Liver (tissue), 9 donors: ENCODE data around the gene TTC5. TPM values are rescaled to one million over a fixed set of nuclear protein-coding genes. Genes with fewer than 3 reads are reported as not detected.

Experiments
- DNase-seq: peaks from one replicate; pipeline ENCODE4 v3.0.0-alpha.2; 2017; ENCODE audit warnings: low spot score
- H3K27ac ChIP-seq, 2 donors: one replicate each; pipeline ENCODE4 v1.7.0; 2013; ENCODE audit warnings: inconsistent platforms in 2 of 2, low read length in 2 of 2, control low read depth in 1 of 2, low read depth in 1 of 2, mild to moderate bottlenecking in 1 of 2
- H3K27me3 ChIP-seq, 4 donors: one replicate each; pipeline versions ENCODE4 v1.6.1 to v1.7.0; 2013; ENCODE audit warnings: low read length in 3 of 4, inconsistent platforms in 1 of 4, mild to moderate bottlenecking in 1 of 4, moderate library complexity in 1 of 4; ENCODE audit not compliant: control insufficient read depth in 4 of 4, insufficient read depth in 4 of 4
- H3K36me3 ChIP-seq, 4 donors: one replicate each; pipeline versions ENCODE4 v1.6.1 to v1.7.0; 2013; ENCODE audit warnings: low read length in 3 of 4, mild to moderate bottlenecking in 3 of 4, low read depth in 1 of 4, moderate library complexity in 1 of 4; ENCODE audit not compliant: control insufficient read depth in 4 of 4, insufficient read depth in 3 of 4
- H3K4me1 ChIP-seq, 4 donors: one replicate each; pipeline versions ENCODE4 v1.6.1 to v1.7.0; 2013; ENCODE audit warnings: low read length in 3 of 4, mild to moderate bottlenecking in 3 of 4, moderate library complexity in 1 of 4; ENCODE audit not compliant: control insufficient read depth in 4 of 4, insufficient read depth in 4 of 4
- H3K4me3 ChIP-seq, 3 donors: one replicate each; pipeline versions ENCODE4 v1.6.1 to v1.7.0; 2013; ENCODE audit warnings: low read length in 3 of 3, control low read depth in 1 of 3, low read depth in 1 of 3, mild to moderate bottlenecking in 1 of 3
- H3K9ac ChIP-seq, 2 donors: one replicate each; pipeline ENCODE4 v1.7.0; 2013; ENCODE audit warnings: low read length in 2 of 2, mild to moderate bottlenecking in 2 of 2, moderate library complexity in 2 of 2, control low read depth in 1 of 2, low read depth in 1 of 2
- H3K9me3 ChIP-seq, 4 donors: one replicate each; pipeline versions ENCODE4 v1.6.1 to v1.7.0; 2013; ENCODE audit warnings: low read length in 3 of 4; ENCODE audit not compliant: control insufficient read depth in 4 of 4
- ATF3 ChIP-seq: IDR thresholded peaks from 2 replicates; pipeline ENCODE4 v1.6.1; 2016; ENCODE audit warnings: antibody characterized with exemption
- EGR1 ChIP-seq, 2 donors: IDR thresholded peaks; 2 replicates each; pipeline ENCODE4 v1.6.1; 2016 to 2018; ENCODE audit warnings: antibody characterized with exemption in 2 of 2, low read depth in 2 of 2
- FOXA1 ChIP-seq: IDR thresholded peaks from 2 replicates; pipeline ENCODE4 v1.6.1; 2016; ENCODE audit warnings: antibody characterized with exemption
- FOXA2 ChIP-seq: IDR thresholded peaks from 2 replicates; pipeline ENCODE4 v1.6.1; 2016; ENCODE audit warnings: antibody characterized with exemption
- GABPA ChIP-seq, 2 donors: IDR thresholded peaks in 1 of 2; conservative IDR thresholded peaks in 1 of 2; 2 replicates each; pipeline ENCODE4 v1.6.1; 2016; ENCODE audit warnings: antibody characterized with exemption in 2 of 2, mild to moderate bottlenecking in 1 of 2, moderate library complexity in 1 of 2
- HNF4A ChIP-seq, 2 donors: conservative IDR thresholded peaks; 2 replicates each; pipeline ENCODE4 v1.6.1; 2016; ENCODE audit warnings: antibody characterized with exemption in 2 of 2, mild to moderate bottlenecking in 2 of 2
- HNF4G ChIP-seq: IDR thresholded peaks from 2 replicates; pipeline ENCODE4 v1.6.1; 2016; ENCODE audit warnings: antibody characterized with exemption
- JUND ChIP-seq, 2 donors: IDR thresholded peaks; 2 replicates each; pipeline ENCODE4 v1.6.1; 2016; ENCODE audit warnings: antibody characterized with exemption in 2 of 2
- MAX ChIP-seq: IDR thresholded peaks from 2 replicates; pipeline ENCODE4 v1.6.1; 2016; ENCODE audit warnings: antibody characterized with exemption
- RAD21 ChIP-seq, 2 donors: IDR thresholded peaks; 2 replicates each; pipeline ENCODE4 v1.6.1; 2016; ENCODE audit warnings: antibody characterized with exemption in 2 of 2, mild to moderate bottlenecking in 2 of 2
- RXRA ChIP-seq, 2 donors: IDR thresholded peaks; 2 replicates each; pipeline ENCODE4 v1.6.1; 2017 to 2018; ENCODE audit warnings: antibody characterized with exemption in 2 of 2, mild to moderate bottlenecking in 1 of 2
- SP1 ChIP-seq: IDR thresholded peaks from 2 replicates; pipeline ENCODE4 v1.6.1; 2018; ENCODE audit warnings: antibody characterized with exemption, mild to moderate bottlenecking
- TAF1 ChIP-seq: conservative IDR thresholded peaks from 2 replicates; pipeline ENCODE4 v1.6.1; 2016; ENCODE audit warnings: antibody characterized with exemption, mild to moderate bottlenecking
- YY1 ChIP-seq: IDR thresholded peaks from 2 replicates; pipeline ENCODE4 v1.6.1; 2016; ENCODE audit warnings: antibody characterized with exemption, mild to moderate bottlenecking
- WGBS: extraction: QIAGEN DNeasy Blood & Tissue Kit; methylation state at CpG from one replicate; pipeline ENCODE4 v1.1.7; 2013; 5-methylcytosine and 5-hydroxymethylcytosine counted together
- polyA plus RNA-seq, 2 donors: library from polyadenylated mRNA; stranded (reverse) in 1 of 2; unstranded in 1 of 2; fragments of 200-250 nt in 1 of 2; fragments of >200 nt in 1 of 2; fragmentation: Nextera tagmentation in 1 of 2; extraction: Ambion mirVana in 1 of 2; gene quantifications; one replicate each; pipeline versions ENCODE4 v1.2.1 to v1.2.3, GENCODE V29; 2013 to 2015
- total RNA-seq, 2 donors: library from RNA; depleted of rRNA; stranded (reverse); fragments of >200 nt; gene quantifications; one replicate each; pipeline ENCODE4 v1.2.3, GENCODE V29; 2014
- TF ChIP-seq, protein P1 (sequence below): fragments of 150-350 bp; IDR thresholded peaks from 2 replicates; pipeline ENCODE4 v1.5.1; 2017; ENCODE audit warnings: improper control_type of control experiment, low read depth, low read length; ENCODE audit not compliant: missing input control
- TF ChIP-seq, protein P2 (sequence below): IDR thresholded peaks from 2 replicates; pipeline ENCODE4 v1.6.1; 2016; ENCODE audit warnings: antibody characterized with exemption
- donor health status: healthy.
- donor health status: healthy.
- donor health status: healthy.
- donor health status: healthy.
- donor health status: healthy.

Gene TTC5
- total and polyA plus RNA-seq, 4 donors: 2.5 to 8.3 (median 4.2) TPM

DNA sequence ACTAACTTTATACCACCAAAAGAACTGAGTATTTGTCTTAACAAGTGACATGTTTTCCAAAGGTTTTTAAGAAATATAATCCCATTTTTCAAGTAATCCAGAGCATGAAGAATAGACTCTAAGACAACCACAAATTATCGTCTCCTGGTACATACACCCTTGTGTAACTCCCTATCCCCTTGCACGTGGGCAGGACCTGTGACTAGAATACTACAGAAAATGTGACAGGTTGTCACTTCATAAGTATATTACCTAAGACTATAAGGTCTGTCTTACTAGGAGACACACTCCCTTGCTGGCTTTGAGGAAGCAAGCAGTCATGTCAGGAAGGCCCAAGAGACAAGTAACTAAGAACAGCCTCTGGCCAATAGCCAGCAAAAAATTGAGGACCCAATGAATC, 8.3 kb upstream of the TTC5 start:
- no peaks in the 10 kb centered on the region for H3K27me3 ChIP-seq
- H3K4me1 ChIP-seq: no peaks in the 10 kb centered on the region
- TF ChIP-seq YY1 (no peak), EGR1 (IDR thresholded peaks at IDR 0.05; ENCODE audit: low read depth in 2 of 2) (no peak), JUND (IDR thresholded peaks at IDR 0.05) (no peak), ATF3 (no peak), TAF1 (no peak), SP1 (no peak), HNF4A (conservative IDR thresholded peaks at IDR 0.05) (no peak)
- TF ChIP-seq, protein P1, sequence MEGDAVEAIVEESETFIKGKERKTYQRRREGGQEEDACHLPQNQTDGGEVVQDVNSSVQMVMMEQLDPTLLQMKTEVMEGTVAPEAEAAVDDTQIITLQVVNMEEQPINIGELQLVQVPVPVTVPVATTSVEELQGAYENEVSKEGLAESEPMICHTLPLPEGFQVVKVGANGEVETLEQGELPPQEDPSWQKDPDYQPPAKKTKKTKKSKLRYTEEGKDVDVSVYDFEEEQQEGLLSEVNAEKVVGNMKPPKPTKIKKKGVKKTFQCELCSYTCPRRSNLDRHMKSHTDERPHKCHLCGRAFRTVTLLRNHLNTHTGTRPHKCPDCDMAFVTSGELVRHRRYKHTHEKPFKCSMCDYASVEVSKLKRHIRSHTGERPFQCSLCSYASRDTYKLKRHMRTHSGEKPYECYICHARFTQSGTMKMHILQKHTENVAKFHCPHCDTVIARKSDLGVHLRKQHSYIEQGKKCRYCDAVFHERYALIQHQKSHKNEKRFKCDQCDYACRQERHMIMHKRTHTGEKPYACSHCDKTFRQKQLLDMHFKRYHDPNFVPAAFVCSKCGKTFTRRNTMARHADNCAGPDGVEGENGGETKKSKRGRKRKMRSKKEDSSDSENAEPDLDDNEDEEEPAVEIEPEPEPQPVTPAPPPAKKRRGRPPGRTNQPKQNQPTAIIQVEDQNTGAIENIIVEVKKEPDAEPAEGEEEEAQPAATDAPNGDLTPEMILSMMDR: no peak
- TF ChIP-seq, protein P2, sequence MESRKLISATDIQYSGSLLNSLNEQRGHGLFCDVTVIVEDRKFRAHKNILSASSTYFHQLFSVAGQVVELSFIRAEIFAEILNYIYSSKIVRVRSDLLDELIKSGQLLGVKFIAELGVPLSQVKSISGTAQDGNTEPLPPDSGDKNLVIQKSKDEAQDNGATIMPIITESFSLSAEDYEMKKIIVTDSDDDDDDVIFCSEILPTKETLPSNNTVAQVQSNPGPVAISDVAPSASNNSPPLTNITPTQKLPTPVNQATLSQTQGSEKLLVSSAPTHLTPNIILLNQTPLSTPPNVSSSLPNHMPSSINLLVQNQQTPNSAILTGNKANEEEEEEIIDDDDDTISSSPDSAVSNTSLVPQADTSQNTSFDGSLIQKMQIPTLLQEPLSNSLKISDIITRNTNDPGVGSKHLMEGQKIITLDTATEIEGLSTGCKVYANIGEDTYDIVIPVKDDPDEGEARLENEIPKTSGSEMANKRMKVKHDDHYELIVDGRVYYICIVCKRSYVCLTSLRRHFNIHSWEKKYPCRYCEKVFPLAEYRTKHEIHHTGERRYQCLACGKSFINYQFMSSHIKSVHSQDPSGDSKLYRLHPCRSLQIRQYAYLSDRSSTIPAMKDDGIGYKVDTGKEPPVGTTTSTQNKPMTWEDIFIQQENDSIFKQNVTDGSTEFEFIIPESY: no peak
- no peak overlapping the region for H3K9ac ChIP-seq
- 75% methylated on average over 2 of the region's 2 CpGs for WGBS
- no peak overlapping the region for H3K4me3 ChIP-seq
- no peak for DNase-seq
- peaks cover 9 to 65% (median 49%) of the 10 kb centered on the region in 4 donors for H3K36me3 ChIP-seq
- no peaks in the 10 kb centered on the region for H3K9me3 ChIP-seq
- H3K27ac ChIP-seq: no peak overlapping the region

DNA sequence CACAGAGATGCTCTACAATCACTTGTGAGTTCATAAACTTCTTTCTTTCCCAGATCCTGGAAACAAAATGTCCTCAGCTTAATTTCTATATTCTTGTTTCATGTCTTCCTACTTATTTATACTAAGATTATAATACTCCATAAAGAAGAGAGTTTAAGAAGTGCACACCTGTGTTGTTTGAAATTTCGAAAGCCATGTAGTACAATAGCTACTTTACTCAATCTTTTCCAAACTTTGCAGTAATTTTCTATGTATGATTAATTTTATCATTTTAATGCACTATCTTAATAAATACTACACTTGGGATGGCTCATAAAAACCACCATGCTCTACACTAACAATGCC, 300 bp upstream of the TTC5 start:
- Histone ChIP-seq H3K27ac (no peak overlapping the region), H3K36me3 (peaks cover 0 to 6% (median 2%) of the 10 kb centered on the region in 4 donors), H3K9me3 (no peaks in the 10 kb centered on the region), H3K27me3 (no peaks in the 10 kb centered on the region), H3K9ac (no peak overlapping the region), H3K4me1 (peaks cover 1 to 14% (median 12%) of the 10 kb centered on the region in 4 donors), H3K4me3 (peak overlapping the region in 1 of 3 donors; percentile 100)
- TF ChIP-seq SP1: peak; percentile 0
- no peak for TF ChIP-seq GABPA (IDR thresholded peaks at IDR 0.05 in 1 of 2, conservative IDR thresholded peaks at IDR 0.05 in 1 of 2)
- no peak for DNase-seq
- WGBS: 100% methylated on average over 1 of the region's 1 CpG

- no peak overlapping the region for H3K4me3 ChIP-seq
- no peaks in the 10 kb centered on the region for H3K9me3 ChIP-seq
- 95% methylated on average over 1 of the region's 1 CpG for WGBS
- H3K27me3 ChIP-seq: no peaks in the 10 kb centered on the region
- H3K4me1 ChIP-seq: peaks cover 1 to 14% (median 12%) of the 10 kb centered on the region in 4 donors
- DNase-seq: no peak
- peaks cover 5 to 35% (median 22%) of the 10 kb centered on the region in 4 donors for H3K36me3 ChIP-seq
- H3K9ac ChIP-seq: no peak overlapping the region
- no peak overlapping the region for H3K27ac ChIP-seq
- no peak for TF ChIP-seq JUND (IDR thresholded peaks at IDR 0.05)
- TF ChIP-seq RXRA (IDR thresholded peaks at IDR 0.05): no peak
- TF ChIP-seq GABPA (IDR thresholded peaks at IDR 0.05 in 1 of 2, conservative IDR thresholded peaks at IDR 0.05 in 1 of 2): no peak
- no peak for TF ChIP-seq FOXA1
- no peak for TF ChIP-seq HNF4G
- TF ChIP-seq EGR1 (IDR thresholded peaks at IDR 0.05; ENCODE audit: low read depth in 2 of 2): no peak
- TF ChIP-seq RAD21 (IDR thresholded peaks at IDR 0.05): no peak
- no peak for TF ChIP-seq ATF3
- no peak for TF ChIP-seq YY1
- TF ChIP-seq FOXA2: no peak
- TF ChIP-seq, protein P1: no peak
- no peak for TF ChIP-seq TAF1
- TF ChIP-seq SP1: no peak
- no peak for TF ChIP-seq HNF4A (conservative IDR thresholded peaks at IDR 0.05)
- TF ChIP-seq, protein P2: no peak
- no peak for TF ChIP-seq MAX
These were observed 3.6 kb downstream of the TTC5 start for GRCh38 chr14:20302042-20302755.
